GM12878 (cell line): Measurements from ENCODE around the gene RSPH1. TPM values are rescaled to one million over a fixed set of nuclear protein-coding genes. Genes with fewer than 3 reads are reported as not detected.

Source experiments
- BMI1 ChIP-seq: fragments of 450-650 bp; IDR thresholded peaks from 2 replicates; pipeline ENCODE4 v1.6.1; 2016; ENCODE audit warnings: mild to moderate bottlenecking, moderate library complexity, borderline replicate concordance
- ETV6 ChIP-seq, 2 experiments: fragments of 450-650 bp in 1 of 2; IDR thresholded peaks in 1 of 2; conservative IDR thresholded peaks in 1 of 2; 2 replicates each; pipeline ENCODE4 v1.6.1; 2014; ENCODE audit warnings: antibody characterized with exemption in 1 of 2, borderline replicate concordance in 1 of 2, low read depth in 1 of 2, mild to moderate bottlenecking in 1 of 2, moderate library complexity in 1 of 2
- HCFC1 ChIP-seq: fragments of 150-350 bp; IDR thresholded peaks from 2 replicates; pipeline ENCODE4 v1.6.1; 2014; ENCODE audit warnings: low read length
- MTA3 ChIP-seq: IDR thresholded peaks from 2 replicates; pipeline ENCODE4 v1.6.1; 2012; ENCODE audit warnings: low read length, inconsistent platforms, borderline replicate concordance
- MXI1 ChIP-seq: fragments of 150-350 bp; IDR thresholded peaks from 2 replicates; pipeline ENCODE4 v1.6.1; 2011; ENCODE audit warnings: low read depth, mild to moderate bottlenecking, inconsistent platforms, low read length, improper control_type of control experiment
- NFYA ChIP-seq: IDR thresholded peaks from 2 replicates; pipeline ENCODE4 v1.6.1; 2011; ENCODE audit warnings: low read depth, mild to moderate bottlenecking, low read length, improper control_type of control experiment, borderline replicate concordance
- NFYB ChIP-seq: IDR thresholded peaks from 2 replicates; pipeline ENCODE4 v1.6.1; 2011; ENCODE audit warnings: low read depth, mild to moderate bottlenecking, low read length, improper control_type of control experiment, moderate library complexity; ENCODE audit not compliant: insufficient read depth
- RELA ChIP-seq: fragments of 450-650 bp; IDR thresholded peaks from 2 replicates; pipeline ENCODE4 v1.8.0; 2014; ENCODE audit warnings: borderline replicate concordance; ENCODE audit not compliant: partially characterized antibody
- TBL1XR1 ChIP-seq: IDR thresholded peaks from 2 replicates; pipeline ENCODE4 v1.6.1; 2012; ENCODE audit warnings: low read depth, low read length, improper control_type of control experiment
- polyA plus RNA-seq, 11 experiments: library from polyadenylated mRNA; depleted of rRNA in 4 of 11; unstranded in 6 of 11; stranded (reverse) in 5 of 11; fragments of >200 nt; fragmentation: Nextera tagmentation in 4 of 11; fragmentation: Illumina TruSeq in 1 of 11; extraction: Ambion mirVana in 4 of 11; extraction: Trizol in 1 of 11; gene quantifications; 1 replicate in 1 of 11; 2 replicates in 10 of 11; pipeline versions ENCODE4 v1.2.1 to v1.2.3, GENCODE V29; 2011 to 2016; ENCODE audit warnings: inconsistent platforms in 2 of 11, missing spikeins in 2 of 11, low read depth in 1 of 11
- total RNA-seq, 4 experiments: library from RNA; depleted of rRNA in 3 of 4; stranded (reverse); fragments of >200 nt in 3 of 4; fragmentation: Illumina TruSeq in 1 of 4; extraction: Trizol in 1 of 4; gene quantifications; 2 replicates each; pipeline versions ENCODE4 v1.2.1 to v1.2.3, GENCODE V29; 2013 to 2021
- TF ChIP-seq, protein P1 (sequence below): fragments of 450-650 bp; formaldehyde crosslinking; IDR thresholded peaks from 2 replicates; pipeline ENCODE4 v1.4.0; 2022; ENCODE audit warnings: mild to moderate bottlenecking, moderate library complexity
- TF ChIP-seq, protein P2 (sequence below): IDR thresholded peaks from 2 replicates; pipeline ENCODE4 v1.6.1; 2011; ENCODE audit warnings: low read depth, low read length, improper control_type of control experiment, borderline replicate concordance
- TF ChIP-seq, protein P3 (sequence below): fragments of 450-650 bp; IDR thresholded peaks from 2 replicates; pipeline ENCODE4 v1.6.1; 2017; ENCODE audit warnings: mild to moderate bottlenecking, moderate library complexity
- TF ChIP-seq, protein P4 (sequence below): fragments of 450-650 bp; conservative IDR thresholded peaks from 2 replicates; pipeline ENCODE4 v1.6.1; 2017; ENCODE audit warnings: mild to moderate bottlenecking, moderate library complexity
- TF ChIP-seq, protein P5 (sequence below): fragments of 150-350 bp; IDR thresholded peaks from 2 replicates; pipeline ENCODE4 v1.6.1; 2016; ENCODE audit warnings: low read depth, low read length

The RSPH1 gene
- total and polyA plus RNA-seq, 10 of the 15 experiments (the other 5 are each of a cell fraction or from before 2014, with no cell fraction given), result 0.11 to 1.4 (median 0.38) TPM

DNA sequence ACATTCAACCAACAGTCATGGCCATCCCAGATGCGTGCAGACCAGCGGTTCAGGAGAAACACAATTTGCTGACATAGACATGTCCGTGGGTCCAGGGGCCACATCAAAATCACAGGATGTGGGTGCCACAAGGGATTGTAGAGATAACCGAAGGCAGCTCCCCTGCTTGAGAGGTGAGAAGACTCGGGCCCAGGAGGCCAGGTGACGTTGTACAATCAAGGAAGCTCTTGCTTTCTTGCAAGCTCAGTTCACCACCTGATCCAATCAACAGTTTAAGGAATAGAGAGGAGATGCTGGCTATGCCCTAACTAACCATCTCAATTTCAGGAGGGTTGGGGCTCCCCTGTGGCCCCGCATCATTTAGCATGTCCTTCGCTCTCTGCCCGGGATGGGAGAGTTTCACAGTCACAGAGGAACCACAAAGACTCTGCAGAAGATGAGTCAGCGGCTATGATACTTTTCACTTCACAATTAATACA lies 72.8 kb downstream of the RSPH1 start (continued):
- TF ChIP-seq NFYA (no peak), HCFC1 (no peak), TBL1XR1 (no peak), ETV6 (conservative IDR thresholded peaks at IDR 0.05 in 1 of 2, IDR thresholded peaks at IDR 0.05 in 1 of 2; ENCODE audit: borderline replicate concordance in 1 of 2, low read depth in 1 of 2) (peak in 1 of 2 experiments; percentile 26; a peak in 1 of 4 replicates), NFYB (no peak), MXI1 (peak; percentile 24; the same call in 1 of the 2 replicates), RELA (peak; percentile 32), MTA3 (no peak), BMI1 (no peak)
- TF ChIP-seq, protein P1, sequence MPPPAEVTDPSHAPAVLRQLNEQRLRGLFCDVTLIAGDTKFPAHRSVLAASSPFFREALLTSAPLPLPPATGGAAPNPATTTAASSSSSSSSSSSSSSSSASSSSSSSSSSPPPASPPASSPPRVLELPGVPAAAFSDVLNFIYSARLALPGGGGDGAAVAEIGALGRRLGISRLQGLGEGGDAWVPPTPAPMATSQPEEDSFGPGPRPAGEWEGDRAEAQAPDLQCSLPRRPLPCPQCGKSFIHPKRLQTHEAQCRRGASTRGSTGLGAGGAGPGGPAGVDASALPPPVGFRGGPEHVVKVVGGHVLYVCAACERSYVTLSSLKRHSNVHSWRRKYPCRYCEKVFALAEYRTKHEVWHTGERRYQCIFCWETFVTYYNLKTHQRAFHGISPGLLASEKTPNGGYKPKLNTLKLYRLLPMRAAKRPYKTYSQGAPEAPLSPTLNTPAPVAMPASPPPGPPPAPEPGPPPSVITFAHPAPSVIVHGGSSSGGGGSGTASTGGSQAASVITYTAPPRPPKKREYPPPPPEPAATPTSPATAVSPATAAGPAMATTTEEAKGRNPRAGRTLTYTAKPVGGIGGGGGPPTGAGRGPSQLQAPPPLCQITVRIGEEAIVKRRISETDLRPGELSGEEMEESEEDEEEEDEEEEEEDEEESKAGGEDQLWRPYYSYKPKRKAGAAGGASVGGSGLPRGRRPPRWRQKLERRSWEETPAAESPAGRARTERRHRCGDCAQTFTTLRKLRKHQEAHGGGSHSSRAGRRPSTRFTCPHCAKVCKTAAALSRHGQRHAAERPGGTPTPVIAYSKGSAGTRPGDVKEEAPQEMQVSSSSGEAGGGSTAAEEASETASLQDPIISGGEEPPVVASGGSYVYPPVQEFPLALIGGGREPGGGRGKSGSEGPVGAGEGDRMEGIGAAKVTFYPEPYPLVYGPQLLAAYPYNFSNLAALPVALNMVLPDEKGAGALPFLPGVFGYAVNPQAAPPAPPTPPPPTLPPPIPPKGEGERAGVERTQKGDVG (CRISPR knock-in tag), result no peak
- TF ChIP-seq, protein P2, sequence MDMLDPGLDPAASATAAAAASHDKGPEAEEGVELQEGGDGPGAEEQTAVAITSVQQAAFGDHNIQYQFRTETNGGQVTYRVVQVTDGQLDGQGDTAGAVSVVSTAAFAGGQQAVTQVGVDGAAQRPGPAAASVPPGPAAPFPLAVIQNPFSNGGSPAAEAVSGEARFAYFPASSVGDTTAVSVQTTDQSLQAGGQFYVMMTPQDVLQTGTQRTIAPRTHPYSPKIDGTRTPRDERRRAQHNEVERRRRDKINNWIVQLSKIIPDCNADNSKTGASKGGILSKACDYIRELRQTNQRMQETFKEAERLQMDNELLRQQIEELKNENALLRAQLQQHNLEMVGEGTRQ, result no peak; the same call in 1 of the 2 replicates
- TF ChIP-seq, protein P3, sequence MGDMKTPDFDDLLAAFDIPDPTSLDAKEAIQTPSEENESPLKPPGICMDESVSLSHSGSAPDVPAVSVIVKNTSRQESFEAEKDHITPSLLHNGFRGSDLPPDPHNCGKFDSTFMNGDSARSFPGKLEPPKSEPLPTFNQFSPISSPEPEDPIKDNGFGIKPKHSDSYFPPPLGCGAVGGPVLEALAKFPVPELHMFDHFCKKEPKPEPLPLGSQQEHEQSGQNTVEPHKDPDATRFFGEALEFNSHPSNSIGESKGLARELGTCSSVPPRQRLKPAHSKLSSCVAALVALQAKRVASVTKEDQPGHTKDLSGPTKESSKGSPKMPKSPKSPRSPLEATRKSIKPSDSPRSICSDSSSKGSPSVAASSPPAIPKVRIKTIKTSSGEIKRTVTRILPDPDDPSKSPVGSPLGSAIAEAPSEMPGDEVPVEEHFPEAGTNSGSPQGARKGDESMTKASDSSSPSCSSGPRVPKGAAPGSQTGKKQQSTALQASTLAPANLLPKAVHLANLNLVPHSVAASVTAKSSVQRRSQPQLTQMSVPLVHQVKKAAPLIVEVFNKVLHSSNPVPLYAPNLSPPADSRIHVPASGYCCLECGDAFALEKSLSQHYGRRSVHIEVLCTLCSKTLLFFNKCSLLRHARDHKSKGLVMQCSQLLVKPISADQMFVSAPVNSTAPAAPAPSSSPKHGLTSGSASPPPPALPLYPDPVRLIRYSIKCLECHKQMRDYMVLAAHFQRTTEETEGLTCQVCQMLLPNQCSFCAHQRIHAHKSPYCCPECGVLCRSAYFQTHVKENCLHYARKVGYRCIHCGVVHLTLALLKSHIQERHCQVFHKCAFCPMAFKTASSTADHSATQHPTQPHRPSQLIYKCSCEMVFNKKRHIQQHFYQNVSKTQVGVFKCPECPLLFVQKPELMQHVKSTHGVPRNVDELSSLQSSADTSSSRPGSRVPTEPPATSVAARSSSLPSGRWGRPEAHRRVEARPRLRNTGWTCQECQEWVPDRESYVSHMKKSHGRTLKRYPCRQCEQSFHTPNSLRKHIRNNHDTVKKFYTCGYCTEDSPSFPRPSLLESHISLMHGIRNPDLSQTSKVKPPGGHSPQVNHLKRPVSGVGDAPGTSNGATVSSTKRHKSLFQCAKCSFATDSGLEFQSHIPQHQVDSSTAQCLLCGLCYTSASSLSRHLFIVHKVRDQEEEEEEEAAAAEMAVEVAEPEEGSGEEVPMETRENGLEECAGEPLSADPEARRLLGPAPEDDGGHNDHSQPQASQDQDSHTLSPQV, result no peak
- TF ChIP-seq, protein P4, sequence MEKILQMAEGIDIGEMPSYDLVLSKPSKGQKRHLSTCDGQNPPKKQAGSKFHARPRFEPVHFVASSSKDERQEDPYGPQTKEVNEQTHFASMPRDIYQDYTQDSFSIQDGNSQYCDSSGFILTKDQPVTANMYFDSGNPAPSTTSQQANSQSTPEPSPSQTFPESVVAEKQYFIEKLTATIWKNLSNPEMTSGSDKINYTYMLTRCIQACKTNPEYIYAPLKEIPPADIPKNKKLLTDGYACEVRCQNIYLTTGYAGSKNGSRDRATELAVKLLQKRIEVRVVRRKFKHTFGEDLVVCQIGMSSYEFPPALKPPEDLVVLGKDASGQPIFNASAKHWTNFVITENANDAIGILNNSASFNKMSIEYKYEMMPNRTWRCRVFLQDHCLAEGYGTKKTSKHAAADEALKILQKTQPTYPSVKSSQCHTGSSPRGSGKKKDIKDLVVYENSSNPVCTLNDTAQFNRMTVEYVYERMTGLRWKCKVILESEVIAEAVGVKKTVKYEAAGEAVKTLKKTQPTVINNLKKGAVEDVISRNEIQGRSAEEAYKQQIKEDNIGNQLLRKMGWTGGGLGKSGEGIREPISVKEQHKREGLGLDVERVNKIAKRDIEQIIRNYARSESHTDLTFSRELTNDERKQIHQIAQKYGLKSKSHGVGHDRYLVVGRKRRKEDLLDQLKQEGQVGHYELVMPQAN, result no peak
- TF ChIP-seq, protein P5, sequence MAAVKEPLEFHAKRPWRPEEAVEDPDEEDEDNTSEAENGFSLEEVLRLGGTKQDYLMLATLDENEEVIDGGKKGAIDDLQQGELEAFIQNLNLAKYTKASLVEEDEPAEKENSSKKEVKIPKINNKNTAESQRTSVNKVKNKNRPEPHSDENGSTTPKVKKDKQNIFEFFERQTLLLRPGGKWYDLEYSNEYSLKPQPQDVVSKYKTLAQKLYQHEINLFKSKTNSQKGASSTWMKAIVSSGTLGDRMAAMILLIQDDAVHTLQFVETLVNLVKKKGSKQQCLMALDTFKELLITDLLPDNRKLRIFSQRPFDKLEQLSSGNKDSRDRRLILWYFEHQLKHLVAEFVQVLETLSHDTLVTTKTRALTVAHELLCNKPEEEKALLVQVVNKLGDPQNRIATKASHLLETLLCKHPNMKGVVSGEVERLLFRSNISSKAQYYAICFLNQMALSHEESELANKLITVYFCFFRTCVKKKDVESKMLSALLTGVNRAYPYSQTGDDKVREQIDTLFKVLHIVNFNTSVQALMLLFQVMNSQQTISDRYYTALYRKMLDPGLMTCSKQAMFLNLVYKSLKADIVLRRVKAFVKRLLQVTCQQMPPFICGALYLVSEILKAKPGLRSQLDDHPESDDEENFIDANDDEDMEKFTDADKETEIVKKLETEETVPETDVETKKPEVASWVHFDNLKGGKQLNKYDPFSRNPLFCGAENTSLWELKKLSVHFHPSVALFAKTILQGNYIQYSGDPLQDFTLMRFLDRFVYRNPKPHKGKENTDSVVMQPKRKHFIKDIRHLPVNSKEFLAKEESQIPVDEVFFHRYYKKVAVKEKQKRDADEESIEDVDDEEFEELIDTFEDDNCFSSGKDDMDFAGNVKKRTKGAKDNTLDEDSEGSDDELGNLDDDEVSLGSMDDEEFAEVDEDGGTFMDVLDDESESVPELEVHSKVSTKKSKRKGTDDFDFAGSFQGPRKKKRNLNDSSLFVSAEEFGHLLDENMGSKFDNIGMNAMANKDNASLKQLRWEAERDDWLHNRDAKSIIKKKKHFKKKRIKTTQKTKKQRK, result no peak
